Nasal cavity respiratory epithelium epithelial cell of viscerocranial mucosa (primary cell): ENCODE measurements around the gene SNX3. TPM values are rescaled to one million over a fixed set of nuclear protein-coding genes. Genes with fewer than 3 reads are reported as not detected.

Source experiments
- total RNA-seq: library from RNA; depleted of rRNA; stranded (reverse); fragments of >200 nt; gene quantifications from 2 replicates; pipeline ENCODE4 v1.2.3, GENCODE V29; 2014

Gene SNX3
- total RNA-seq: 172 and 175 TPM in 2 replicates

DNA sequence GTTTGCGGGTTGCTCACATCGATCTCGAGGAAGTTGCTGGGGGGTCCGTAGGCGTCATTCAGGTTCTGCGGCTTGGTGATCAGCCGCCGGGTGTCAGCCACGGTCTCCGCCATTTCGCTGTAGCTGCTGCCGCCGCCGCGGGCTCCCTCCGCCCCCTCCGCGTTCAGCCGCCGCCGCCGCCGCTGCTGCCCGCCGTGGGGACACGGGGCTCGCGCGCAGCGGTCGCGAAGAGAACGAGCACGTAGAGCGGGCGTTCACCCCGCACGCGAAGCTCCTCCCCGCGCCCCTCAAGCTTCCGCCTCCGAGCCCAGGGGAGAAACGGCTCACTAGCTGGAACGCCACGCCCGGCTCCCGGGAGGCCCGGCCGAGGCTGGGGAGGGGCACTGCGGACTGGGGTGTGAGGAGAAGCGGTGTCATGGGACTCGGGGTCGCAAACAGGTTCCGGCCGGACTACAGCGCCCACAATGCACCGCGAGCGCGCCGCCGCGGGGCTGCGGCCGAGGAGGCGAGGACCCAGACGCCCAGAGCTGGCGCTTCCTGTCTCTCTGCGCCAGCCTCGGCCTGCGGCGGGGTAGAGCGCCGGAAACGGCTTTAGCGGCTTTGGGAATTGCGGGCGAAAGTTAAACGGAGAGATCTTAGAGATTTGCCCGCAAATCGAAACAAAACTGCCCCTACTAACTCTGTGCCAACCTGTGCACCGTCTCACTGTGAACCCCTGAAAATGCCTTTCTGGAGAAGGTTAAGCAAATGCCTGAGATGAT, at the start of gene SNX3:
Gene SNX3, minus strand, starts transcription at position 232 of the 761 bp plus-strand sequence. Its CDS starts 119 bp downstream, at position 113.

GRCh38 chr6:108294727-108295625, 34.1 kb upstream of the SNX3 start, which contains the start of gene AFG1L:
AFG1L (plus strand) TSS chr6:108295054; CDS start chr6:108295080, 26 bp downstream.

DNA sequence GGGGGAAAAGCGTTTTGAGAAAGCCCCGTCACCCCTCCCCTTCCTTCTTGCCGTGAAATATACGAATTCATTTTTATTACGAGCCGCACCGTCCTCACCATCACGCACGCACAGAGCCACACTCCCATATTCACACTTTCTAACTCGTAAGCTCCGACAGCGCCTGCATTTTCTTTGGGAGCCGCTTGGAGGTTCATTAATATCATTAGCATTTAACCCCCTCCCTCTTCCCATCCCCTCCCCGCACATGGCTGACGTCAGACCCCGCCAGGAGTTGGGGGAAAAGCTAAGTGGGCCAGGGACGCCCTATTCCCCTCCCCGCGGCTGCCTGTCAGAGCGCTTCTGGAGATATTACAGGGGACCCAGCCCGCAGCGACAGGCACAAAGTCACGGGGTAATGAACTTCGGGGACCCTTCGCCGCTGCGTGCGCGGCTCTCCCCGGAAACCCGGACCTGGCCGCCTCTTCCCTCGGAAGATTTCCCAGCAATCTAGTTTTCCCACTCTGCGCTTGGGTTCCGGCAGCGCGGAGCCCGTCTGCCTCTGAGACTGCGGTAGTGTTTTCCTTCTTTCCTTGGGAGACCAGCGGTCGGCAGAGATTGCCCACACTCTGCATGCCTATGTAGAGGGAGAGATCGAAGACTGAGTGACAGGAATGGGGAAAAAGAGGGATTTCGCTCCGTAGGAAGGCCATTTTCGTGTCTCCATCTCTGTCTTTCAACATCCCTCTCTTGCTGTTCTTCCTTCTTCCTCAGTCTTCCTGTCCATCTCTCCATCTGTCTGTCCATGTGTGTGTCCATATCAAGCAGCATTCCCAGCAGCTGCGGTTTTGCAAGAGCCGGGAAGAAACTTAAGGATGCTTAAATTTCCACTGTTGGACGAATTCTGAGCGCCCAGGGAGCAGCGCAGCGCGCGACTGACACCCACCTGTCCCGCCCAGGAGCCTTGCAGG, 94.9 kb downstream of the SNX3 start, which contains the start of gene NR2E1:
Gene NR2E1, plus strand, starts transcription at position 309 of the 950 bp plus-strand sequence. CDS start 744 bp downstream, outside the sequence.

Other genes starting within 250 kb of the SNX3 start
- gene OSTM1, start 186.3 kb downstream of the SNX3 start, total RNA-seq: 69.7 and 83.3 TPM in 2 replicates
- gene NR2E1, start 95.0 kb downstream of the SNX3 start, total RNA-seq: under 0.01 and 0.85 TPM in 2 replicates
- gene AFG1L, start 34.0 kb upstream of the SNX3 start, total RNA-seq: 3.8 and 5.1 TPM in 2 replicates